GM12873 (cell line): ENCODE data around the gene CPSF4.
A peak's percentile ranks its signal among the peaks of the same experiment; 100 is the strongest.

Experiments used
- TF ChIP-seq, protein P1 (sequence below): IDR thresholded peaks from 2 replicates; pipeline ENCODE4 v1.5.1; 2012; ENCODE audit warnings: low read depth, mild to moderate bottlenecking, moderate library complexity, low read length, control low read depth; ENCODE audit not compliant: insufficient read depth; ENCODE audit errors: missing control alignments

The CPSF4 gene

DNA sequence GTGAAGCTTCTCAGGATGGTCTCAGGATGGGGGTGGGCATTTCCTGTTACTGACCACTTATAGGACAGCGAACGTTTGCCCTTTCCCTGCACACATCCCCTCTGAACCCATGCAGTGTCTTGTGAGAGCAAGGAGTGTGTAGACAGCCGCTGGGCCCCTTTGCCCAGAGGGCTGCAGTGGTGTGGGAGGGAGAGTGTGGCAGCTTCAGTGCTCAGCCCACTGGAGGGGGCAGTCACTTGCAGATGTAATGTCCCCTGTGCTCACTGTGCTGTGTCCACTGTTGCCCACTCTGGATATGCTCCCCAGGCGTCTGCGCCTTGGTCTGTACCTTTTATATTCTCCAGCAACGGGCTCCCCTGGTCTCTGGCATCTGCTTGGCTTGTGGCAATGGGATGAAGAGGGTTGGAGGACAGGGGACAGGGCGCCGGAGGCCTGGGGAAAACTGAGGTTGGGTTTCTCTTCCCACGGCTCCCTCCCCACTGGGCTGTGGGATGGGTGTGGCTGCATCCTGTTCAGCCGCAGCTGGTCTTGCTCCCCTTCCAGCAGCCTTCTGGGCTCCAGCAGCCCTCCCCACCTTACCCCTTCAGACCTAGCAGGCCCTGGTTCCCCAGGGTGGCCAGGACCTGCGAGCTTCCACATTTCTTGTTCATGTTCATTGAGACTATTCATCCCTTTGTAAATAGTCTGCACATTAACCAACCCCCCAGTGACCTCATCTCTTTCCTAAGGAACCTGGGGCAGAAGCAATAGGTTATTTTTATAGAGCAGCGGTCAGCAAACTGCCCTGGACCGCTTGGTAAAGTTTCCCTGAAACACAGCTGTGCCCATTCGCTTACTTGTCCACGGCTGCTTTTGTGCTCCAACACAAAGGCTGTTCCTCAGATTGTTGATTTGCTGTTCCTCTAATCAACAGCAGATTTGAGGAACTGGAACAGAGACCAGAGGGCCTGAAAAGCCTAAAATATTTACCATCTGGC, 40.0 kb downstream of the CPSF4 start:
- TF ChIP-seq, protein P1, sequence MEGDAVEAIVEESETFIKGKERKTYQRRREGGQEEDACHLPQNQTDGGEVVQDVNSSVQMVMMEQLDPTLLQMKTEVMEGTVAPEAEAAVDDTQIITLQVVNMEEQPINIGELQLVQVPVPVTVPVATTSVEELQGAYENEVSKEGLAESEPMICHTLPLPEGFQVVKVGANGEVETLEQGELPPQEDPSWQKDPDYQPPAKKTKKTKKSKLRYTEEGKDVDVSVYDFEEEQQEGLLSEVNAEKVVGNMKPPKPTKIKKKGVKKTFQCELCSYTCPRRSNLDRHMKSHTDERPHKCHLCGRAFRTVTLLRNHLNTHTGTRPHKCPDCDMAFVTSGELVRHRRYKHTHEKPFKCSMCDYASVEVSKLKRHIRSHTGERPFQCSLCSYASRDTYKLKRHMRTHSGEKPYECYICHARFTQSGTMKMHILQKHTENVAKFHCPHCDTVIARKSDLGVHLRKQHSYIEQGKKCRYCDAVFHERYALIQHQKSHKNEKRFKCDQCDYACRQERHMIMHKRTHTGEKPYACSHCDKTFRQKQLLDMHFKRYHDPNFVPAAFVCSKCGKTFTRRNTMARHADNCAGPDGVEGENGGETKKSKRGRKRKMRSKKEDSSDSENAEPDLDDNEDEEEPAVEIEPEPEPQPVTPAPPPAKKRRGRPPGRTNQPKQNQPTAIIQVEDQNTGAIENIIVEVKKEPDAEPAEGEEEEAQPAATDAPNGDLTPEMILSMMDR = no peak

DNA sequence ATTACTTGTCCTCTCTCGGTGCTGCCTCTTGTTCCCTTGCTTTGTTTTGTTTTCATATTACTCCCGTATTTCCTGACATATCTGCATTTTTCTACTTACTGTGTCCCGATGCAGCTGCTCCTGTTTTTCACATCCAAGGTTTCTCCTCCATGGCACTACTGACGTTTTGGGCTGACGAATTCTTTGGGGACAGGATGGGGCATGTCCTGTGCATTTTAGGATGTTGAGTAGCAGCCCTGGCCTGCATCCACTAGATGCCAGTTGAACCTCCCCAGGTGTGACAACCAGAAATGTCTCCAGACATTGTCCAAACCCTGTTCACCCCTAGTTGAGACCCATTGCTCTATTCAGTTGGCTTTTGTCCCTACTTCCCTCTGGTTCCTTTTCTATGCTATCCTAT, 46.4 kb downstream of the CPSF4 start:
- TF ChIP-seq, protein P1 = no peak

DNA sequence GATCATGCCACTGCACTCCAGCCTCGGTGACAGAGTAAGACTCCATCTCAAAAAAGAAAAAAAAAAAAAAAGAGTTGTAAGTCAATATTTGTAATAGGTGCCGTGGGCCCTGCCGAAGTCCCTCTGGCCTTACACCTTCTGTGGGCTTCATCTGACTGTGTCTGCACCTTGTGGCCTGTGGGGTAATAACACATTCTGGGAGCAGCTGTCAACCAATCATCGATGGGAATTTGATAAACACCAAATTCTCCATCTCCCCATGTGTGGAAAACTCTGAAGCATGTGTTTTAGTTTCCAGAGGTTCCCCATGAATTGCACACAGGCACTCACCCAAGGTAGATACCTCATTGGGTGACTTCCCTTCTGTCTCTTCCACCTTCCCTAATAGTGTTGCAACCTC, 50.5 kb downstream of the CPSF4 start:
- TF ChIP-seq, protein P1 = peak; percentile 21

DNA sequence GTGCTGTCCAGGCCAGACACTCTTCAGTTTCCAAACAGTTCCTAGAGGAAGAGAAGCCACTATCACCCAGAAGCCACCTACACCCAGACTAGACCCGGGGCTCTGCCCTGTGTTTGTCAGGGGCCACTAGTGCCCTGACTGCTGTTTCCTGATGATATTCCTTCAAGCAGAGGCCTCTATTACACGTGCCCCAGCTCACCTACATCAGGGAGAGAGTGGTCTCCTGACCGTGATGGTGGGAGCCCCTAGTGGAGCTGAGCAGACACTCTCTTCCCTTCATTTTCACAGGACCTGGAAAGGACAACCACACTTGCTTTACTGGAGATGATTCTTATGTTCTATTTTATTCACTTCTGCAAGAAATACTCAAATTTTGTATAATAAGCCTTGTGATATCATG, 52.1 kb downstream of the CPSF4 start:
- TF ChIP-seq, protein P1 = no peak

DNA sequence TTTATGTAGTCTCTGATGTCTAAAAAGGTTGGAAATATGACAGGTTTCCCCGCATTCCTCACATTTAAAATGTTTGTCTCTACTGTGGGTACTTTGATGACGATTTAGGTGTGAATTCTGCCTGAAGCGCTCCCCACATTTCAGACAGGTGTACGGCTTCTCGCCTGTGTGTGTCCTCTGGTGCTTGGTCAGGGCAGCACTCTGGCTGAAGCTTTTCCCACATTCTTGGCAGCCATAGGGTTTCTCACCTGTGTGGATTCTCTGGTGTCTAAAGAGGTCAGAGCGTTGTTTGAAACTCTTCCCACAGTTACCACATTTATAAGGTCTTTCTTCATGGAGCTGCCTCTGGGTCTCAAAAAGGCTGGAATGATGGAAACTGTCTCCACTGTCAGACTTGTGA, 55.1 kb downstream of the CPSF4 start:
- TF ChIP-seq, protein P1 = no peak

DNA sequence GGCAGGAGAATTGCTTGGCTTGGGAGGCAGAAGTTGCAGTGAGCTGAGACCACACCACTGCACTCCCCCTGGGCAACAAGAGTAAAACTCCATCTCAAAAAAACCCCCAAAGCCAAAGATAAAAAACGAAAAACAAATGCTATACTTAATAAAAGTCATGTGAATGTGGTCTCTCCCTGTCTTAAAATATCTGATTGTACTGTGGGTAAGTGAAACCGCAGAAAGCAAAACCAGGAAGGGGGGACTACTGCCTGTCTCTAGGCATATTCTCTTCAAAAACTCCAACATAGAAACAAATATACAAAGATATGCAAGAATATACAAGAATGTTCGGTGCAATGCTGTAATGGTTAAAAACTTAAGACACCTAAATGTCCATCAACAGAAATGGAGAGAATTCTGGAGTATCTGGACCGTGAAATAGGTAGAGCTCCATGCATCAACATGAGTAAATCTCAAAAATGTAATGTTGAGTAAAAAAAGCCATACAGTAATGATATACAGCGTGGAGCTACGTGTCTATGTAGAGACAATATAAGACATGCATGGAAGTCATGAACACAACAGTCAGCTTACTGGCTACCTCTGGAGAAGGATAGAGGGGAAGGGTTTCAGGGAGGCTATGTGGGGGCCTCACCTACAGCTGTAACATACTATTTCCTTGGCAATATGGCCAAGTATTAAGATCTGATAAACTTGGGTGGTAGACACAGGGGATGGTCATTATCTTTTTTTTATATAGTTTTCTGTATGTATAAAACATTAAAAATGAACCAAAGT, 59.2 kb downstream of the CPSF4 start:
- TF ChIP-seq, protein P1 = no peak

DNA sequence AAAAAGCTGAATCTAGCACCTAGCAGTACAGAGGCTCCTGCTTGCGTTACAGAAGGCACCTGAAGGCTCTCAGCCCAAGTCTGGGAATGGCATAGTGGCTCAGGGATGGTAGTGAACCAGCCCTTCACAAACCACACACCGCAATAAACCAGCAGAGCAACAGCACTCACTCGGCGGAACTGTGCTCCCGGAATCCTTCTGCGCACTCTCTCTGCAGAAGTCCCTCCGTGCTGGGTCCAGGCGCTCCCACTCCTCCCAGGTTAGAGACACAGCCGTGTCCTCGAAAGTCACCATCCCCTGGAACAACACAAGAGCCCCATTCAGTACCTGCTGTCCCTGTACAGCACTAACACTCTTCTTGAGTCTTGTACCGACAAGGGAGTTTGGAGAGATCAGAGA, 59.8 kb downstream of the CPSF4 start:
- TF ChIP-seq, protein P1 = no peak
